ENCODE data around the gene MRPL51. TPM values are rescaled to one million over a fixed set of nuclear protein-coding genes. Genes with fewer than 3 reads are reported as not detected.

Gene MRPL51
- total RNA-seq, 1 experiment from 2014 or later, result 265 TPM

DNA sequence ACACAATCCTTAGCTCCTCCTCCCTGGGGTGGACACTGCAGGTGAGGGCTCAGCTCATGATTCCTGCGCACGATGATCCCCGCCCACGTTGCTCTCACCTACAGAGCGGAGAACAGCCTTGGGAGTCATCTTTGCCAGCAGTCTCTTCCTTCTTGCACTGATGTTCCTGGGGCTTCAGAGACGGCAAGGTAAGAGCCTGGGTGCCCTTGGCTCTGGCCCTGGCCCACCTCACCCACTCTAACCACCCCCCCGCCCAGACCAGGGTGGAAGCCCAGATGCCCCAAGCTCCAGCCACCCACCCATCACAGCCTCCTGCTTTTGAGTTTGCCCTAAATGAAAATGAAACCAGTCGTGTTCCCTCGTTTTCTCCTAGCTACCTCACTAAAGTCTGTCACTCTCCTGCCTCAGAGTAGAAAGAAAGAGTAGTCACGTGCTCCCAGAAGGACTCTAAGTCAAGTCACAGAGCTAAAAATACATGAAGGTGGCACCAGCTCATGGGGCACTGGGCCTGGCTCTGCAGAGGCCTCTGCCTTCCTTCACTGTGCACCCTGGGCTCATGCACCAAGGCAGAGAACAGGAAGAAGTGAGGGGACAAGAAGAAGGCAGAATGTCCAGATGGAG, 32.2 kb downstream of the MRPL51 start:
- Histone ChIP-seq H3K79me2 (ENCODE audit: insufficient read depth, low read length) (no peaks in the 10 kb centered on the region), H3K27ac (ENCODE audit: low read depth, low read length) (no peak overlapping the region), H3K4me3 (replicated peaks in 1 of 2; ENCODE audit: low read depth in 1 of 2, low read length in 2 of 2) (no peak overlapping the region), H2AFZ (ENCODE audit: low read depth, low read length, poor library complexity, severe bottlenecking) (no peak overlapping the region), H3K9me3 (ENCODE audit: control insufficient read depth in 1 of 2, insufficient read depth in 1 of 2, low read depth in 1 of 2, low read length in 2 of 2) (no peaks in the 10 kb centered on the region), H3K36me3 (ENCODE audit: control insufficient read depth in 1 of 2, insufficient read depth in 2 of 2, low read length in 2 of 2) (peaks cover 14 to 29% of the 10 kb centered on the region in 2 experiments; a peak in 3 of 4 replicates), H3K9ac (ENCODE audit: low read length) (no peak overlapping the region), H4K20me1 (ENCODE audit: insufficient read depth) (no peaks in the 10 kb centered on the region), H3K4me1 (ENCODE audit: control insufficient read depth in 1 of 2, insufficient read depth in 2 of 2, low read length in 2 of 2) (no peaks in the 10 kb centered on the region), H3K27me3 (ENCODE audit: insufficient read depth, low read length) (no peaks in the 10 kb centered on the region), H3K4me2 (ENCODE audit: low read length) (no peak overlapping the region), H3K9me2 (ENCODE audit: insufficient read depth) (no peaks in the 10 kb centered on the region)
- ChIA-PET CTCF (no interaction called here), POLR2A (interaction anchor here (3.7 kb wide), 1 partner anchor 10 kb away, joined by 18 read pairs; the partner anchor contains the start of gene VAMP1), RAD21 (ENCODE audit: low non-redundant PET in 1 of 2, low total read pairs in 2 of 2, uncharacterized antibody in 2 of 2, unreplicated experiment in 2 of 2) (no interaction called here)
- TF ChIP-seq MAX (IDR thresholded peaks at IDR 0.05), result no peak
- TF ChIP-seq POLR2AphosphoS5 (IDR thresholded peaks at IDR 0.05; ENCODE audit: low read depth, low read length), result no peak
- TF ChIP-seq, protein P1, sequence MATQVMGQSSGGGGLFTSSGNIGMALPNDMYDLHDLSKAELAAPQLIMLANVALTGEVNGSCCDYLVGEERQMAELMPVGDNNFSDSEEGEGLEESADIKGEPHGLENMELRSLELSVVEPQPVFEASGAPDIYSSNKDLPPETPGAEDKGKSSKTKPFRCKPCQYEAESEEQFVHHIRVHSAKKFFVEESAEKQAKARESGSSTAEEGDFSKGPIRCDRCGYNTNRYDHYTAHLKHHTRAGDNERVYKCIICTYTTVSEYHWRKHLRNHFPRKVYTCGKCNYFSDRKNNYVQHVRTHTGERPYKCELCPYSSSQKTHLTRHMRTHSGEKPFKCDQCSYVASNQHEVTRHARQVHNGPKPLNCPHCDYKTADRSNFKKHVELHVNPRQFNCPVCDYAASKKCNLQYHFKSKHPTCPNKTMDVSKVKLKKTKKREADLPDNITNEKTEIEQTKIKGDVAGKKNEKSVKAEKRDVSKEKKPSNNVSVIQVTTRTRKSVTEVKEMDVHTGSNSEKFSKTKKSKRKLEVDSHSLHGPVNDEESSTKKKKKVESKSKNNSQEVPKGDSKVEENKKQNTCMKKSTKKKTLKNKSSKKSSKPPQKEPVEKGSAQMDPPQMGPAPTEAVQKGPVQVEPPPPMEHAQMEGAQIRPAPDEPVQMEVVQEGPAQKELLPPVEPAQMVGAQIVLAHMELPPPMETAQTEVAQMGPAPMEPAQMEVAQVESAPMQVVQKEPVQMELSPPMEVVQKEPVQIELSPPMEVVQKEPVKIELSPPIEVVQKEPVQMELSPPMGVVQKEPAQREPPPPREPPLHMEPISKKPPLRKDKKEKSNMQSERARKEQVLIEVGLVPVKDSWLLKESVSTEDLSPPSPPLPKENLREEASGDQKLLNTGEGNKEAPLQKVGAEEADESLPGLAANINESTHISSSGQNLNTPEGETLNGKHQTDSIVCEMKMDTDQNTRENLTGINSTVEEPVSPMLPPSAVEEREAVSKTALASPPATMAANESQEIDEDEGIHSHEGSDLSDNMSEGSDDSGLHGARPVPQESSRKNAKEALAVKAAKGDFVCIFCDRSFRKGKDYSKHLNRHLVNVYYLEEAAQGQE (IDR thresholded peaks at IDR 0.05; ENCODE audit: low read depth), result no peak
- TF ChIP-seq ZFX (IDR thresholded peaks at IDR 0.05), result no peak
- TF ChIP-seq ELF1 (IDR thresholded peaks at IDR 0.05; ENCODE audit: borderline replicate concordance, low read depth), result no peak
- TF ChIP-seq FOSL1 (IDR thresholded peaks at IDR 0.05; ENCODE audit: low read depth), result no peak
- TF ChIP-seq CBX3 (IDR thresholded peaks at IDR 0.05; ENCODE audit: low read depth), result no peak
- no peak for TF ChIP-seq RAD21 (IDR thresholded peaks at IDR 0.05; ENCODE audit: low read depth)
- TF ChIP-seq, protein P2, sequence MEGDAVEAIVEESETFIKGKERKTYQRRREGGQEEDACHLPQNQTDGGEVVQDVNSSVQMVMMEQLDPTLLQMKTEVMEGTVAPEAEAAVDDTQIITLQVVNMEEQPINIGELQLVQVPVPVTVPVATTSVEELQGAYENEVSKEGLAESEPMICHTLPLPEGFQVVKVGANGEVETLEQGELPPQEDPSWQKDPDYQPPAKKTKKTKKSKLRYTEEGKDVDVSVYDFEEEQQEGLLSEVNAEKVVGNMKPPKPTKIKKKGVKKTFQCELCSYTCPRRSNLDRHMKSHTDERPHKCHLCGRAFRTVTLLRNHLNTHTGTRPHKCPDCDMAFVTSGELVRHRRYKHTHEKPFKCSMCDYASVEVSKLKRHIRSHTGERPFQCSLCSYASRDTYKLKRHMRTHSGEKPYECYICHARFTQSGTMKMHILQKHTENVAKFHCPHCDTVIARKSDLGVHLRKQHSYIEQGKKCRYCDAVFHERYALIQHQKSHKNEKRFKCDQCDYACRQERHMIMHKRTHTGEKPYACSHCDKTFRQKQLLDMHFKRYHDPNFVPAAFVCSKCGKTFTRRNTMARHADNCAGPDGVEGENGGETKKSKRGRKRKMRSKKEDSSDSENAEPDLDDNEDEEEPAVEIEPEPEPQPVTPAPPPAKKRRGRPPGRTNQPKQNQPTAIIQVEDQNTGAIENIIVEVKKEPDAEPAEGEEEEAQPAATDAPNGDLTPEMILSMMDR (IDR thresholded peaks at IDR 0.05 in 2 of 3, conservative IDR thresholded peaks at IDR 0.05 in 1 of 3; ENCODE audit: borderline replicate concordance in 1 of 3, insufficient read depth in 1 of 3, low read depth in 2 of 3, low read length in 2 of 3), result no peak
- TF ChIP-seq YY1 (IDR thresholded peaks at IDR 0.05; ENCODE audit: extremely low read depth, insufficient replicate concordance, low read depth, low read length), result no peak
- TF ChIP-seq TCF7L2 (IDR thresholded peaks at IDR 0.05; ENCODE audit: borderline replicate concordance, extremely low read depth, insufficient read depth, insufficient read length), result no peak
- TF ChIP-seq POLR2A (IDR thresholded peaks at IDR 0.05; ENCODE audit: borderline replicate concordance, extremely low read depth, insufficient read depth, insufficient read length), result no peak
- TF ChIP-seq EGR1 (IDR thresholded peaks at IDR 0.05; ENCODE audit: low read depth), result no peak
- TF ChIP-seq SP1 (IDR thresholded peaks at IDR 0.05; ENCODE audit: low read depth), result no peak
- ATAC-seq (no peak), DNase-seq (ENCODE audit: low read depth, low spot score) (no peak)
- intact Hi-C loops (cut with micrococcal nuclease), result no loop called here
- BruUV-seq (replicated peaks), result no TSS peak

Measured in HCT116 (cell line).